Loucy (cell line): ENCODE measurements around the gene VPS13D.

Experiments
- H2AFZ ChIP-seq: fragments of 200-600 bp; sonication (generic); 2 replicates; pipeline ENCODE4 v1.6.0; 2016; ENCODE audit warnings: antibody characterized with exemption, mild to moderate bottlenecking, low read length, moderate library complexity
- H3F3A ChIP-seq: fragments of 200-600 bp; 2 replicates; pipeline ENCODE4 v1.6.0; 2016; ENCODE audit warnings: antibody characterized with exemption, low read depth, mild to moderate bottlenecking
- H3K27me3 ChIP-seq: fragments of 200-600 bp; sonication (generic); 2 replicates; pipeline ENCODE4 v1.6.1; 2014; ENCODE audit warnings: low read length, mild to moderate bottlenecking; ENCODE audit not compliant: insufficient read depth, poor library complexity, severe bottlenecking
- H3K36me3 ChIP-seq: fragments of 200-600 bp; sonication (generic); 2 replicates; pipeline ENCODE4 v1.6.1; 2016; ENCODE audit warnings: low read length; ENCODE audit not compliant: insufficient read depth
- H3K4me1 ChIP-seq: fragments of 200-600 bp; sonication (generic); 2 replicates; pipeline ENCODE4 v1.5.1; 2014; ENCODE audit warnings: low read length, mild to moderate bottlenecking; ENCODE audit not compliant: insufficient read depth, poor library complexity, severe bottlenecking
- H3K4me2 ChIP-seq: fragments of 200-600 bp; sonication (generic); 2 replicates; pipeline ENCODE4 v1.6.0; 2014; ENCODE audit warnings: antibody characterized with exemption, low read length, low read depth, mild to moderate bottlenecking; ENCODE audit not compliant: poor library complexity, severe bottlenecking
- H3K4me3 ChIP-seq: fragments of 200-600 bp; sonication (generic); 2 replicates; pipeline ENCODE4 v1.5.1; 2014; ENCODE audit warnings: low read length, mild to moderate bottlenecking, mixed read lengths; ENCODE audit not compliant: poor library complexity, severe bottlenecking
- H3K79me2 ChIP-seq: fragments of 200-600 bp; sonication (generic); 2 replicates; pipeline ENCODE4 v1.6.1; 2014; ENCODE audit warnings: low read length; ENCODE audit not compliant: insufficient read depth
- H3K9ac ChIP-seq: fragments of 200-600 bp; sonication (generic); 2 replicates; pipeline ENCODE4 v1.6.0; 2014; ENCODE audit warnings: mild to moderate bottlenecking, low read depth, low read length, moderate library complexity; ENCODE audit not compliant: poor library complexity, severe bottlenecking
- H3K9me2 ChIP-seq: fragments of 200-600 bp; sonication (generic); replicated peaks from 2 replicates; pipeline ENCODE4 v1.6.1; 2016; ENCODE audit warnings: low read depth, low read length, mixed read lengths
- H3K9me3 ChIP-seq: fragments of 200-600 bp; sonication (generic); 2 replicates; pipeline ENCODE4 v1.6.1; 2014; ENCODE audit warnings: mild to moderate bottlenecking, antibody characterized with exemption, low read length, low read depth; ENCODE audit not compliant: insufficient read depth
- H4K20me1 ChIP-seq: fragments of 200-600 bp; sonication (generic); 2 replicates; pipeline ENCODE4 v1.6.0; 2014; ENCODE audit warnings: antibody characterized with exemption, low read length, mild to moderate bottlenecking; ENCODE audit not compliant: insufficient read depth, poor library complexity, severe bottlenecking
- EZH2phosphoT487 ChIP-seq: fragments of 200-600 bp; IDR thresholded peaks from 2 replicates; pipeline ENCODE4 v1.6.1; 2018; ENCODE audit warnings: antibody characterized with exemption, mild to moderate bottlenecking, moderate library complexity, borderline replicate concordance
- TF ChIP-seq, protein P1 (sequence below): fragments of 200-600 bp; sonication (generic); conservative IDR thresholded peaks from 2 replicates; pipeline ENCODE4 v1.5.1; 2014; ENCODE audit warnings: mild to moderate bottlenecking, antibody characterized with exemption, low read length

VPS13D gene

DNA sequence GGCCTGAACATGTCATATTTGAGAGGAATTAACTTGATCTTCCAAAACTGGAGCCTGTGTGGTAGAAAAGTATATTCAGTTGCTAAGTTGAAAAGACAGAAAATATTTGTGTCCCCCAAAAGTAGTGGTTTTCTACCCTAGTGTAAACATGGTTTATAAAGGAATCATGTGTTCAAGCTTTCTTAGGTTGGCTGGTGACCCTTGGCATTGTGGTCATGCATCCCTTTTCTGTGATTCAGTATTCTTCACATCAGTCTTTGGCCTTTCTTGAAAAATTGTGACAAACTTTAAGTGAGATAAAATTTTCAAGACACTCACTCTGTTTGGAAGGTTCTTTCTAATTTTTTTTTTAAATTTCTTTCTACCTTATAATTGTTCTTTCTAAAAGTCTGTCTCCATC, 195.0 kb downstream of the VPS13D start:
- H2AFZ ChIP-seq: no peak overlapping the region
- H3K4me1 ChIP-seq: peaks cover 18% of the 10 kb centered on the region
- H4K20me1 ChIP-seq: no peaks in the 10 kb centered on the region
- no peak overlapping the region for H3K9ac ChIP-seq
- no peaks in the 10 kb centered on the region for H3K9me2 ChIP-seq
- H3K4me2 ChIP-seq: no peak overlapping the region
- no peaks in the 10 kb centered on the region for H3K36me3 ChIP-seq
- H3K4me3 ChIP-seq: no peak overlapping the region
- no peaks in the 10 kb centered on the region for H3K9me3 ChIP-seq
- TF ChIP-seq EZH2phosphoT487: no peak
- TF ChIP-seq, protein P1, sequence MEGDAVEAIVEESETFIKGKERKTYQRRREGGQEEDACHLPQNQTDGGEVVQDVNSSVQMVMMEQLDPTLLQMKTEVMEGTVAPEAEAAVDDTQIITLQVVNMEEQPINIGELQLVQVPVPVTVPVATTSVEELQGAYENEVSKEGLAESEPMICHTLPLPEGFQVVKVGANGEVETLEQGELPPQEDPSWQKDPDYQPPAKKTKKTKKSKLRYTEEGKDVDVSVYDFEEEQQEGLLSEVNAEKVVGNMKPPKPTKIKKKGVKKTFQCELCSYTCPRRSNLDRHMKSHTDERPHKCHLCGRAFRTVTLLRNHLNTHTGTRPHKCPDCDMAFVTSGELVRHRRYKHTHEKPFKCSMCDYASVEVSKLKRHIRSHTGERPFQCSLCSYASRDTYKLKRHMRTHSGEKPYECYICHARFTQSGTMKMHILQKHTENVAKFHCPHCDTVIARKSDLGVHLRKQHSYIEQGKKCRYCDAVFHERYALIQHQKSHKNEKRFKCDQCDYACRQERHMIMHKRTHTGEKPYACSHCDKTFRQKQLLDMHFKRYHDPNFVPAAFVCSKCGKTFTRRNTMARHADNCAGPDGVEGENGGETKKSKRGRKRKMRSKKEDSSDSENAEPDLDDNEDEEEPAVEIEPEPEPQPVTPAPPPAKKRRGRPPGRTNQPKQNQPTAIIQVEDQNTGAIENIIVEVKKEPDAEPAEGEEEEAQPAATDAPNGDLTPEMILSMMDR: no peak
- H3F3A ChIP-seq: no peaks in the 10 kb centered on the region
- H3K79me2 ChIP-seq: no peaks in the 10 kb centered on the region
- H3K27me3 ChIP-seq: no peaks in the 10 kb centered on the region

- Histone ChIP-seq H3K4me2 (no peak overlapping the region), H3K4me1 (peaks cover 10% of the 10 kb centered on the region), H4K20me1 (no peaks in the 10 kb centered on the region), H3K27me3 (no peaks in the 10 kb centered on the region), H3K4me3 (no peak overlapping the region), H2AFZ (no peak overlapping the region), H3K9ac (no peak overlapping the region), H3K36me3 (no peaks in the 10 kb centered on the region), H3K79me2 (no peaks in the 10 kb centered on the region), H3K9me3 (no peaks in the 10 kb centered on the region), H3K9me2 (no peaks in the 10 kb centered on the region), H3F3A (no peaks in the 10 kb centered on the region)
- TF ChIP-seq EZH2phosphoT487: no peak
- TF ChIP-seq, protein P1: no peak
Measured at GRCh38 chr1:12426030-12426429, 196.2 kb downstream of the VPS13D start.

GRCh38 chr1:12428334-12428733, 198.5 kb downstream of the VPS13D start:
- H3K4me2 ChIP-seq: no peak overlapping the region
- no peaks in the 10 kb centered on the region for H3K9me2 ChIP-seq
- no peaks in the 10 kb centered on the region for H3F3A ChIP-seq
- H3K4me3 ChIP-seq: no peak overlapping the region
- H3K27me3 ChIP-seq: no peaks in the 10 kb centered on the region
- H4K20me1 ChIP-seq: no peaks in the 10 kb centered on the region
- H3K4me1 ChIP-seq: peaks cover 13% of the 10 kb centered on the region
- H3K9me3 ChIP-seq: no peaks in the 10 kb centered on the region
- H3K36me3 ChIP-seq: no peaks in the 10 kb centered on the region
- H3K79me2 ChIP-seq: no peaks in the 10 kb centered on the region
- H3K9ac ChIP-seq: no peak overlapping the region
- no peak for TF ChIP-seq EZH2phosphoT487
- TF ChIP-seq, protein P1: no peak
- no peak overlapping the region for H2AFZ ChIP-seq
